HG03045 (cell line): ENCODE results near the gene FBXO7.

Experiments used
- ATAC-seq: cut with Tn5 transposase; IDR thresholded peaks from one replicate; pipeline ENCODE4 v1.9.1; 2021; ENCODE audit warnings: mild to moderate bottlenecking, moderate library complexity; ENCODE audit not compliant: unreplicated experiment

Gene FBXO7

DNA sequence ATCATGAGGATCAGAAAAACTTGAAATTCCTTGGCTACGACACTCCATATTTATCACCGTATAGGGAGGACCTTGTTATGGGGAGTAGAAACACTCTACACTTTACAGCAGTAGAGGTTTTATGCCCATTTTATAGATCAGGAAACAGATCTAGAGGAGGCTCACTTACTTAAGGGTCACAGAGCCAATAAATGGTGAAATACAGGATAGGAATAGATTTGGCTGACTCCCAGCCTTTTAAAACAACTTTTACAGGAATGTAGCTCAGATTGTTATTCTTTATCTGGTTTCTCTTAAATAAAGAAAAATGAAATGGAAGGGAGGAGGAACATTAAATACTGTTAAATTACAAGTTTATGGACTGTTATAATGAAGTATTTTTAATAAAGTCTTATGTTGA lies 14.8 kb downstream of the FBXO7 start:
- ATAC-seq = no peak

DNA sequence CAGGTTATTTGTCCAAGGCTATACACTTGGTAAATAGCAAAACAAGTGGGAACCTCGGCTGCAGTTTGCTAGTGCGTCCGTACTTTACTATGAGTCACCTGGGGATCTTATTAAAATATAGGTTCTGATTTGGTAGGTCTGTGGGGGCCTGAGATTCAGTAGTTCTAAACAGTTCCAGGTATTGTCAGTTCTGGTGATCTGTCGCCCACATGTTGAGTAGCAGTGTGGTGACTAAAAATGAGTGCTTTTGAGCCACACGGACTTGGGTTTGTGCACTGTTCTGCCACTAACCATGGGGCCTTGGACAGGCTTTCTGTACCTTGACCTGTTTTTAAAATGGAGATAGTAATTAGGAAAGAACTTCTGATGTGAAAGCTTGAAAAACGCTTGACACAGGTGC lies 15.7 kb downstream of the FBXO7 start:
- ATAC-seq = no peak

DNA sequence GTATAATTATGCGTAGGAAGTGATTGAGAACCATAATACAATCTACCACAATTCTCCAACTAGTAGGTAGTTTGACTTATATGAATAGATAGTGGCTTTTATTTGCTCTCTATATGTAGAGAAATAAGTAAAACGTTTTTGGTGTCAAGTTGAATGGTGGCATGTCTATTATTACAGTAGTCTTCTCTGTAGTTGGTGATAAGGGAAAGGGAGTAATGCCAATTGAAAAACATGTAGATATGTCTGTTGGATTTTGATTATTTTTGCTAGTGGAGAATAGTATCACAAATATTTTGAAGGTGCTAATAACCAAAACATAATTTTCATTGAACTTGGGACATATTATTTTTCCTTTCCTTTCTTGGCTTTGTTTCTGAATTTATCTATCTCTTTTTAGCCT lies 17.5 kb downstream of the FBXO7 start:
- no peak for ATAC-seq

DNA sequence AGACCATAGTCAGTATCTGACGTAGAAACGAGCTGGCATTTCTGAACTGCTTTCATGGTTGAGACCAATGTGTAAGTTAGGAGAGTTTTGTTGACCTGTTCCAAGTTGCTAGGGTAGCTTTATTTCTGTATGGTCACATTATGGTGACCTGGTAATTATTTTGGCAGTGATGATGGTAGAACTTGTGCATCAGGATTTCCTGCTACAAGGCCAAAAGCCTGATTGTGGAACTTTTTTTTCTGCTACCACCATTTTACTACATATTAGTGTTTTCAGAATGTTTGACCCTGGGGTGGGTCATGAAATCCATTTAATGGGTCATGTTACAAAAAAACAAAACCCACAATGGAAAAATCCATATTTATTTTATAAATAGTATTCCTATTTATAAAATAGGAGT lies 18.9 kb downstream of the FBXO7 start:
- no peak for ATAC-seq

DNA sequence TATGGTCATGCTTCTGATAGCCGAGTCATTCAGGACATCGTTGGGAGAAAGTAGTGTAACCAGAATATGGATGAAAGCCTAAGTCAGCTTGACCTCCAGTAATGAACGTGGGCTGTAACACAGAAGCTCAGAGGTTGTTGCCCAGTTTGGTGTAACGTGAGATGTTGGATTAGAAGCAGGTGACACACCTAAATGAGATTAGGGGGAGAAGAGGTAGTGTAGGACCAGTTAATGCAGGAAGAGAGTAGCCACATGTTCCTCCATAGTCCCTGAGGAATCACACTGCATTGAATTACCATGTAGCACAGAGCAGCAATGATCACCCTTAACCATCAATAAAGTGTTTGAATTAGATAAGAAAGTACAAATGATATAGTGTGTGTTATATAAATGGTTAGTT lies 20.4 kb downstream of the FBXO7 start:
- ATAC-seq = no peak

DNA sequence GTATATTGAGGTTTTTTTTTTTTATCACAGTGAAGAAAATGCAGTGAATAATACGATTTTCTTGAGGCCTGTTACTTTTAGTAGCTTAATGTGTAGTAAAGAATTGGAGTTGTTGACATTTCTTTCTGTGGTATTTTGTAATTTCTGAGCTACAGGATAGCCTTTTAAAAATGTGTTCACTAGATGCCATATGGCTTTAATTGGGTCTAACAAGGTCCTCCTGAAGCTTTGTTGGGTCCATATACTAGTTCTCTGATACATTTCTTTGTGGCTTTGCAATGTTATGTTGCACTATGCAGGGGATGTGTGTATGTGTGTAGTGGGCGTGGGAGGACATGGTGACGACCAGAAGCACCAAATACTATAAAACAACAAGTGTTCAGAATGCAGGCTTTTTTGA lies 25.1 kb downstream of the FBXO7 start:
- ATAC-seq = no peak

DNA sequence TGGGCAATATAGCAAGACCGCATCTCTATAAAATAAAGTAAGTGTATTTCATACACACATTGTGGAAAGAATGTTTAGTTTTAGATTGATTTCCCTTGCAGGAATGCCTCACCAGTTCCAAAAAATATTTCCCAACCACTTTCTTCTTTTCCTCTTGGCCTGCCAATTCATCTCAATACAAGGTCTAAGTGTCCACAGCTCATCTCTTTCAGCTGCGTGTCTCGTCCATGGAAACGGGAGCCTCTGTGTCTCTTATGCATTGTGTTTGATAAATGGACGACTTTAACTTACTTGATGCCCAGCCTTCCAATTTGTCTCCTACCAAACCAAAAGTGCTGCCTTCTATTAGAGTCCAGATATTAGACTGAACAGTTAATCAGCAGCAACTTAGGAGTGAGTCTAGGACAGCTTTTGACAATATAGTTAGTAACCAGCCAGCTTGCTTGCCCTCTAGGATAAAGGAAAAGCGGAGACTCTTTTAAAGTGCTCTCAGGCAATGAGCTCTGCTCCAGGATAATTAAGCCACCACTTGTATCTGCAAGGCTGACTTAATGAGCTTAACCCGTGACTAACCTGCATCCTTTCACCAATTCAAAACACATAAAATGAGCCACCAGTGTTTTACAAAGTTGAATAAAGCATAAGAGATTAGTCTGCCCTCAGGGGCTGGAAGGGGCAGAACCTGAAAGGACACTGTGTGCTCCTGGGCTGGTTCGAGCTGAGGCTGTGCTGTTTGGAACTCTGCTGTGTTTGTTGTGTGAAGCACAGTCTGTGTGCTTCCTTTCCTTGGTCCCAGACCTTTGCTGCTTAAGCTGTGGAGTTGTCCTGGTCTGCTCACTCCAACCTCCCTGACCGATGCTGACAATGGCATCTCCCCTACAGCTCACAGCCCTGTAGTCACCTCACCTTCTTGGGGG lies 27.5 kb downstream of the FBXO7 start:
- ATAC-seq = no peak

DNA sequence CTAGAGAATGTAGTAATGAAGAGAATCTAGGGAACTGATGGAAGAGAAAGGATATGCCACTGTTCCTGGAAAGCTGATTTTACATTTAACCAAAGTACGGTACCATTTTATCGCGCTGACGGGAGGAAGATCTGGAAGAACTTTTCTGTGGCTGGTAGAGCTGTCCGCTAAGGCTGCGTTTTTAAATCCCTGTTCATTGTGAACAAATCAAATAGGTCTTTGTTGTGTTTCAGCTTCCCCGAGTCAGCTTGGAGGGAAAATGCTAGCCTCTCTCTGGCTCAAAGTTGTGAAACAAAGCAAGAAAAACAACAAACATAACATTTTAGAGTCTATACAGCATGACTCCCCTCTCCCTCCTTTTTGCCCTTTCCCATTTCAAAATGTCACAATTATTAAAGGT lies 34.4 kb downstream of the FBXO7 start:
- no peak for ATAC-seq

DNA sequence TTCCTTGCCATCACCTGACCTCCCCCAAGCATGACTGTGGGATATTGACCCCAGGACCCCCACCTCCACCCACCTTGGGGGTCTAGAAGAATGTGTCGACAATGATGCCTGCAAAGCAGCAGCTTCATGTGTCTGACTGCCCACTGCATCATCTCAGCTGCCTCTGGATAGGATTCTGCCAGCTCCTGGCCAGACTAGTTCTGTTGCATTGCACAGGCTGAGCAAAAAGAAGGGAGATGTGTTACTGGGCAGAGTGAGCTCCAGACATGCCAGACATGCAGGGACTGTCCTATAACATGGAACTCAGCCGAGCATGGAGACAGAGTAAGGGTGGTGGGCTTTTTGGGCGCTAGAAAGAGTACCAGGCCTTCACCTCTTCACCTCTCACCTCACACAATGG lies 36.7 kb downstream of the FBXO7 start:
- ATAC-seq = no peak

DNA sequence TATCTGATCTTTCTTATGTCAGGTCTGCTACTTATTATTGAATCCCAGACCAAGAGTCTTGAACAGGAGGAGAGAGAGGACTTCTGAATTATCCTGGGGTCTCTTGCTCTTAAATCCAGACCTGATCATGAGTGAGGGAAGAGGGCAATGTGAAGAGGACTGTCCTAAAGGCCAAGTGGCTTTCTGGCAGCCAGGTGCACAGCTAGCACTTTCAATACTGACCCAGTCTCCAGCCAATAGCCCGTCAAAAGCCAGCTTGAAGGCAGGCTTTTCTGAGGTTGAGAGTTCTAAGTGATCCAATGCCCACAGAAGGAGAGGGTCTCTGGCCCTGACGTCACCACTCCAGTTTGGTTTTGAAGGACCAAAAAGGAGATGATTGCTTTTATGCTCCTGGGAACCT lies 37.2 kb downstream of the FBXO7 start:
- no peak for ATAC-seq

DNA sequence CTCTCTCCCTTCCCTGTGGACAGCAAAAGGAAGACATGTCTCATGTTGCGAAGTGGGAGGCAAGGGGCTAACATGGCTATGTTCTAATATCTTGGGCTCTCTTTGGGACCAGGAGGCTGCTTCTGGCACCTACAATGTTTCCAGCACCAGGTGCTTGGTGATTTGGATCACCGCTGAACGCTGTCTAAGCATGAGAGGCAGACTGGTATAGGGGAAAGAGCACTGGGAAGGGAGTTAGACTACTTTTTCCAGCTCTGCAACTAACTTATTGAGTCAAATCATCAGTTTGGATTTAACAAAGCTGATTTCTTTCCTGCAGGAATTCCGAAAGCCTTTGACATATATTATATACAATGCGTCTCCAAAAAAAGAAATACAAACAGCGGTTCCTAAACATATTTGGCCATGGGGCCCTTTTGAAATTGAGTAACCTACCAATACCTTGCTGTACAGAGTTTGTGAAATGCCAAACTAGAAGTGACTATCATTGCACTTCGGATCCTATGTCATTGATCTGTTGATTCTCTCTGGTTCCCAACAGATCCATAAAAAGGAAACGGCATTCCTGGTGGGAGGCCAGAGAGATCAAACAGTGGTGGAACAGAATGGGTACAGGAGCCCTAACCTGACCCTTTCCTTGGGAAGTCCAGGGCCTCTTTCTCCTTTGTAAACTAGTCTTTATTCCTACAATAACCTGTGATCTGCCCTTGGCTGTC lies 37.8 kb downstream of the FBXO7 start:
- ATAC-seq = no peak

DNA sequence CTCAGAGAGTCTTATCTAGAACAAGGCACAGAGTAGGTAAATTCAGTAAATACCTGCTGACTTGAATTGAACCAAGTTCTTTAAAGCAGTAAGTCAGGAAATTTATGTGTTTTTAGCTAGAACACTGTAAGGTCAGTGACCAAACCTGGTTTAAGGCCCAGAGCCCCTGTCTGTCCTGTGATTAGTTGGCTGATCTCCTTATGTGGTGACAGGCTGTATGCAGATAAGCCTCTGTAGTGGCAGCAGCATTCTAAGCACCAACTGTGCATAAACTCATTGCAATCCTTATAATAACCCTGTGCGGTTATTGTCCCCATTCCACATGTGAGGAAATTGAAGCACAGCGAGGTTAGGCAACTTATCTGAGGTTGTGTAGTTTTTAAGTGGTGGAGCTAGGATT lies 40.5 kb downstream of the FBXO7 start:
- no peak for ATAC-seq

DNA sequence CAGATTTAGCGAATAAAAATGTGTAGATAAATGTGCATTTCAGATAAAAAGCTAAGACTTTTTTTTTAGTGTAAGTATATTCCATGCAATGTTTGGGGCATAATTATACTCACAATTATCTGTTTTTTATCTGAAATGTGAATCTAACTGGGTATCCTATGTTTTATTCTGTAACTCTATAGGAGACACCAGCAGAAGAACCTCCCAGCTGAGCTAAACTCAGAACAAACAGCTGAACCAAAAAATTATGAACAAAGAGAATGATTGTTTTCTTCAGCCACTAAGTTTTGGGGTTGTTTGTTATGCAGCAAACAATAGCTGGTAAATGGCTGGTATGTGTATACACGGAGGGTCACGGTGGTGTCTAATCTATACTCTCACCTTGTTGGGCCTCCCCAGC lies 42.9 kb downstream of the FBXO7 start:
- ATAC-seq = no peak

DNA sequence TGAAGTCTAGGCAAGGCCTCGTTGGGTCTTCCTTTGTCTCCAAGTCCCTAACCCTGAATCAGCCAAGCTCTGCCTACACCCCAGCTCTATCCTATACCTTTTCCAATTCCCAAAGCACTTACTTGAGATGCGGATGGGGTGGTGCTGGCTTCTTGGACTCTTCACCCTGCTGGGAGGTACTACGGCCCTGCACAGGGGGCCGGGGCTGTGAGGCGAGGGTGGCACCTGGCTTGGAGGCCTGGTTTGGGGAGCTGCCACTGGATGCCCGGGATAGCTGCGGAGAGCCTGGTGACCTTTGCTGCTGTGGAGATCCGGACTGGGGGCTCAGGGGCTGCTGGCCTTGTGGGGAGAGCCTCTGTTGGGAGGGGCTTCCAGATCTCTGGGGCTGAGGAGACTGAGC lies 43.3 kb downstream of the FBXO7 start:
- no peak for ATAC-seq

DNA sequence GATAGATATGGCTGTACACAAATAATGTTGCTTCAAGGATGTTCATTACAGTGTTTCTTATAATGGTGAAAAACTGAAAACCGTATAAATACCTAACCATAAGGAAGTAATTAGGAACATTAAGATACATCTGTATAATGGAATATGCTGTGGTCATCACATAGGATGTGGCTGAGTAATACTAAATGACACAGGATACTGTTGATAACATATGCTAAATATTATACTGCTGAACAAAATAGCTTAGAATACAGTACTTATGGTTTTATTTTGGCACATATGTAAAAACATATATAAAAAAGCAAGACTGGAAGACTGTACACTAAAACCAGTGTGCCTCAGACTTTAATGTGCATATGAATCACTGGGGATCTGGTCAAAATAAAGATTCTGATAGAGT lies 43.8 kb downstream of the FBXO7 start:
- no peak for ATAC-seq

DNA sequence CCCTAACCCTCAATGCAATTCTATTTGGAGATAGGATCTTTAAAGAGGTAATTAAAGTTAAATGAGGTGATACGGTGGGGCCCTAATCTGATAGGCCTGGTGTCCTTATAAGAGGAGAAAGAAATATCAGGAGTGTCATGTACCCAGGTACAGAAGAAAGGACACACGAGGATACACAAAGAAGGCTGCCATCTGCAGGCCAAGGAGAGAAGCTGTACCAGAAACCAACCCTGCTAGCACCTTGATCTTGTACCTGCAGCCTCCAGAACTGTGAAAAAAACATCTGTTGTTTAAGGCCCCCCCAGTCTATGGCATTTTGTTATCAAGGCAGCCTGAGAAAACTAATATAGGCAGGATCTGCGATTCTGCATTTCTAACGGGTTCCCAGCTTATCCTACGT lies 44.2 kb downstream of the FBXO7 start:
- no peak for ATAC-seq

DNA sequence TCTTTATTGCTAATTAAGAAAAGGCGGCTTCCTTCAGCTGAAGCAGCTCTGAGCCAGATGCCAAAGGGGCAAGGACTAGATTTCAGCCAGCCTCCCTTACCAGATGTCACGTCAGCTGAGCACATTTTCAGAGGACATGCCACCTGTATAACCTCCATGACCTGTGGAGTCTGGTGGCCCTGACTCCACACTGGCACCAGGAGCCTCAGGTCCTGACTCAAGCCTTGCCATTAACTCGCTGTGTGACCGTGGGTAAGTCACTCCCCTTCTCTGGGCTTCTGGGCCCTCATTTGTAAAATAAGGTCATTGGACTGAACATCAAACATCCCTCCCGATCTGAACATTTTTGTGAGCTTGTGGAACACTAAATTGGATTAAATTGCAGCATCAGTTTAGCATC lies 46.0 kb downstream of the FBXO7 start:
- ATAC-seq = no peak

DNA sequence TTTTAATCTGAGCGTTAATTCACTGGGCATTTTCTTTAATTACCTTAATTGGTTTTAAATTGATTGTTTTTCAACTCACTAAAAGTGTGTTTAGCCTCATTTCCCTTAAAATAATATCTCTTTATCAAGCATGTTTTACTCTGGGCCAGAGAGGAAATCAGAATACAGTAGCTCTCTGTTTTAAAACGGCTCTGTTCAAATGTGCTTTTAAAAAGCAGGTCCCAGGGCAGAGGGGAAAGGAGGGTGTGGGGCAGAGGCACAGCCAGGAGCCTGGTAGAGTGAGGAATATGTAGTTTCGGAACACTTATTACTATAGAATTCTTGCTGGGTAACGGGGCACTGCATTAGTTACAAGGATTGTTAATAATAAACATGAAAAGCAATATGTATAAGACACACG lies 47.6 kb downstream of the FBXO7 start:
- no peak for ATAC-seq

DNA sequence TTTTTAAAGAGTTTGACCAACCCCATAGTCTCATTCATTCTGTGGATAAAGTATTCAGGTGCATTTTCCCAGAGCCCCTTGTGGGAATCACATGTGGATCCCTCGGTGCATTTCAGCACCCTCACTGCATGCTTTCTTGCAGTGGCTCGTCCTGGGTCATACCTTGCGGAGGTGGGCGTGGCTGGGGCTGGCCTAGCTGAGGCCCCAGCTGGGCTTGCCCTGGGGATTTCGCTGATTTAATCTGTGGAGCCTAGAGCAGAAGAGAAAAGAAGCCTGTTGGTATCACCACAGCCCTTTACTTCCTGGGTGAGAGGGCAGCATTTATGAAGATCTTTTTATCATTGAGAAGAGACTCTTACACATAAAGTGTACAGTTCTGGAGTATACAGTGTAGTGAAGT lies 53.1 kb downstream of the FBXO7 start:
- no peak for ATAC-seq

DNA sequence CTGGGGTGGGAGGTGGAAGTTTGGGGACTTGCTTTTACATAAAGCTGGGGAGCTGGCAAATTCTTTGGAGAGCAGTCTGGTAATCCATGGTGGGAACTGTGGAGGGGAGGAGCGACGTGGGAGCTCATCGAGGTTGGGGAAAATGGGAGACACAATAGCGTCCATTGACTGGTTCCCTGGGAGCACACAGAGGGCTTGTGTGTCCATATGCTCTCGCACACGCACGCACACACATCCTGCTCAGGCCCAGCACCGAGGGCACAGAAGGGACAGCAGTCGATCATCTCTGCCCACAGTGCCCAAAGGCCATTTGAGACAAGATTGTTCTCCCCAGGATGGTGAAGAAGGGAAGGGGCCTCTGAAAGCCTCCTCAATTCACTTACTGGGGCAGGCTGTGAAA lies 53.7 kb downstream of the FBXO7 start:
- ATAC-seq = no peak

DNA sequence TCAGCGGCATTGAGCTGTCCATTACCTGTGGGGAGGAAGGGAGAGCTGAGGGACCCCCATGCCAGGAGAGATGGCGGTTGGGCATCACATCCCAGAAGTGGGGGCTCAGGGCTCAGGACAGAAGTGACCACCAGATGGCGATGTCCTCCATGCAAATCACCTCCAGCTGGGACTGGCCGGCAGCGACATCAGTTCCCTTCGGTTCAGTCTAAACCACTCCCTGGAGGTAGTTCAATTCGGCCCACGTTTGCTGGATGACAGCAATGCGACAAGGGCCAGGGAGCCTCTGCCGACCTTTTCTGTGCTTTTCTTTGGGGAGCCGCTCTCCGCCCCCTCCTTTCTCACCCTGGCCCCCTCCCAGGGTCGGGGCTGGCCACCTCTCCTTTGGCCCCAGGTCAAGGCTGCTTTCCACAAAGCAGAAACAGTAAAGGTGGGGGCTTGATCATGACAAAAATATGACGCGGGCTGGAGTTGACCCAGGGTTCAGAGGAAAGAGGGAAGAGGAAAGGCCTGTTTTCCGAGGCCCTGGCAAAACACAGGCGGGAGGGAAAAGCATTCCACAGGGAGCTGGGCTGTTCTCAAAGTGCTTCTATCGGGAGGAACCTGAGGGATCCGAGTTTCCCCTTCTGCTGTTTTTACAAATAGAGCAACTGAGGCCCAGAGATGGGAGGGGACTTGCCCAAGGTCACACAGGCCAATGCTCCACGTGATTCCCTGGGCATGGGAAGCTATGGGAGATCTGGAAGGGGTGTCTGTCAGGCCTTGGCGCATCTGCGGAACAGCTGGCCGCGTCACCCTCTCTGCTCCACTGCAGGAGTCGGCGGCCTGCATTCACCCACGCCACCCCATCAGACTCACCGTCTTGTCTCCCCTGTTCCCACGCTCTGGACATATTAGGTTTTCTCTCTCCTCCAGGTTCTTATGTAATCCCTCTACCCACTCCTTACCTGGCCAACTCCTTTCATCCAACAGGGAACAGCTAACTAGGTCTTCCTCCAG lies 54.7 kb downstream of the FBXO7 start:
- ATAC-seq = no peak
